ENCODE measurements around the gene CCDC201.

Gene CCDC201, protein sequence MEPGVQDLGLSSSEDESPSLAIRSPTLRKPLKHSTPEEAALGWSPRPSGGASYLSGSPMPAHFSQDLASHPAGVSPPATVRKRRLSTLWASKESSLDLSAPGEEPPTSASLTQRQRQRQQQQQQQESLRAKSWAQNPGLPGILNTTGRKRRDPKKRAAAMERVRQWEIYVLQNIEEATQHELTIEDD

DNA sequence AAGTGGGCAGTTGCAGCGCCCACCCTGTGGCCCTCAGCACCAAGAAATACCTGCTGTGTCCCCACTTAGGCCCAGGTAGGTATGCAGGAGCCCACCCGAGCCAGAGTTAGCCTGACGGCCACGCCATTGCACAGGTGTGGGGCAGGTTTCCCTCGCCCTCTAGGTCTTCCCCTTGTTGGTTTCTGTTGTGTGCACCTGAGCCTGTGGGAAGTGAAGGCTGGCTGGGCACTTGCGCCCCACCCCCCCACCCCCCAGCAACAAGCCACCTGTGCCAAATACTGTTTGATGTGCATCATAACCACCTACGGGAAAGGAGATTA lies at the start of gene CCDC201:
Gene CCDC201, minus strand, starts transcription at position 48 of the 320 bp plus-strand sequence. CDS start 75 bp downstream, outside the sequence.
- TF ChIP-seq, protein P1, sequence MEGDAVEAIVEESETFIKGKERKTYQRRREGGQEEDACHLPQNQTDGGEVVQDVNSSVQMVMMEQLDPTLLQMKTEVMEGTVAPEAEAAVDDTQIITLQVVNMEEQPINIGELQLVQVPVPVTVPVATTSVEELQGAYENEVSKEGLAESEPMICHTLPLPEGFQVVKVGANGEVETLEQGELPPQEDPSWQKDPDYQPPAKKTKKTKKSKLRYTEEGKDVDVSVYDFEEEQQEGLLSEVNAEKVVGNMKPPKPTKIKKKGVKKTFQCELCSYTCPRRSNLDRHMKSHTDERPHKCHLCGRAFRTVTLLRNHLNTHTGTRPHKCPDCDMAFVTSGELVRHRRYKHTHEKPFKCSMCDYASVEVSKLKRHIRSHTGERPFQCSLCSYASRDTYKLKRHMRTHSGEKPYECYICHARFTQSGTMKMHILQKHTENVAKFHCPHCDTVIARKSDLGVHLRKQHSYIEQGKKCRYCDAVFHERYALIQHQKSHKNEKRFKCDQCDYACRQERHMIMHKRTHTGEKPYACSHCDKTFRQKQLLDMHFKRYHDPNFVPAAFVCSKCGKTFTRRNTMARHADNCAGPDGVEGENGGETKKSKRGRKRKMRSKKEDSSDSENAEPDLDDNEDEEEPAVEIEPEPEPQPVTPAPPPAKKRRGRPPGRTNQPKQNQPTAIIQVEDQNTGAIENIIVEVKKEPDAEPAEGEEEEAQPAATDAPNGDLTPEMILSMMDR (IDR thresholded peaks at IDR 0.05; ENCODE audit: low read length, missing control alignments), result no peak
- no peak within 1 kb of the TSS for H3K4me3 ChIP-seq (replicated peaks; ENCODE audit: low read depth, low read length)

DNA sequence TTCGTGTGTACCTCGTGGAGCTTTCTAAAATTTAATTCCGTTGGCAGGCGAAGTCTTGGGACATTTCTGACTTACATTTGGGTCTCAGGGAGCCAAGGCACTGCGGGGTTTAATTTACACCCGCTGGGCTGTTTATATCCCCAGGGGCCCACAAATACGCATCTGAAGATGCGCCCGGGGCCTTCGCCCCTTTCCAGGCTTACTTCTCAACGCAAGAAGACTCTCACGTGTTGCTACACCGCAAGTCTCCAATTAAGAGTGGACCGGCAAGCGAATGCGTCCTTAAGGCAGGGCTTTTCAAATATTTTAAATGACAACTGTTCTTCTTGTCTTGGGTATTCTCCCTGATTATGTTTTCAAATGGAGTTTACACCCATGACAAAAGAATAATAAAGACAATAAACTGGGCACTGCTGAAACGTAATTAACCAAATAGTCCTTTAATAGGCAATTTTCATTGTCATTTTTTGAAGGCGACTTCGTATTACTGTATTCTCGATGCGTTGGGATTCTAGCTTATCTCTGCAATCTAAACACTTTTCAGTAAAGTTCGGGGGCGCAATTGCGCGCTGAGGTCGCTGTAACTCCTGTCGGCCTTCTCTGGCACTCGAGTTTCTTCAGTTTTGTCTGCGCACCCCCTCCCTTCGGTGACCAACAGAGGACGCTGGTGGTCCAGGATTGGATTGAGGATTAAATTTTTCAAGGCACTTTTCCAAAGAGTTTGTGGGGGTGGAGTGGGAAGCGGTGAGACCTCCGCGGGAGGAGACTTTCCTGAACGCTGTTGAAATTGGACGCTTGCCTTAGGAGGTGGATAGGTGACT lies 49.0 kb upstream of the CCDC201 start:
- TF ChIP-seq, protein P1 (IDR thresholded peaks at IDR 0.05; ENCODE audit: low read length, missing control alignments), result peak; percentile 99
- H3K4me3 ChIP-seq (replicated peaks; ENCODE audit: low read depth, low read length), result peak overlapping the region; percentile 45
- peak; percentile 82 for DNase-seq (ENCODE audit: low read depth)

More for the DNA sequence above, at the start of gene CCDC201:
- no peak for DNase-seq (ENCODE audit: low read depth)

DNA sequence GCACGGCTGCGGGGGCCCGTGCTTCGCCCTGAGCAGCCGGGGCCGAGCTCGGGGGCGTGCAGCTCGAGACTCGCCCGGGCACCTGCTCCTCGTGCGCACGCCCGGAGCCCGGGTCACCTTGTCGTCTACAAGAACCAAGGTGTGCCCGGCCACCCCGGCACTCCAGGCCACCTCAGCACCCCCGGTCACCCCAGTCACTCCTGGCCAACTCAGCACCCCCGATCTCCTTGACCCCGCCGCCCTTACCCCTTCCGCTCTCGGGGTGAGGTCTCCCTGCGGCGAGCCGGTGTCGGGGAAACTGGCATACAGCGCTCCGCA lies 48.5 kb upstream of the CCDC201 start:
- DNase-seq (ENCODE audit: low read depth), result no peak
- peak overlapping the region; percentile 45 for H3K4me3 ChIP-seq (replicated peaks; ENCODE audit: low read depth, low read length)
- TF ChIP-seq, protein P1 (IDR thresholded peaks at IDR 0.05; ENCODE audit: low read length, missing control alignments), result no peak

DNA sequence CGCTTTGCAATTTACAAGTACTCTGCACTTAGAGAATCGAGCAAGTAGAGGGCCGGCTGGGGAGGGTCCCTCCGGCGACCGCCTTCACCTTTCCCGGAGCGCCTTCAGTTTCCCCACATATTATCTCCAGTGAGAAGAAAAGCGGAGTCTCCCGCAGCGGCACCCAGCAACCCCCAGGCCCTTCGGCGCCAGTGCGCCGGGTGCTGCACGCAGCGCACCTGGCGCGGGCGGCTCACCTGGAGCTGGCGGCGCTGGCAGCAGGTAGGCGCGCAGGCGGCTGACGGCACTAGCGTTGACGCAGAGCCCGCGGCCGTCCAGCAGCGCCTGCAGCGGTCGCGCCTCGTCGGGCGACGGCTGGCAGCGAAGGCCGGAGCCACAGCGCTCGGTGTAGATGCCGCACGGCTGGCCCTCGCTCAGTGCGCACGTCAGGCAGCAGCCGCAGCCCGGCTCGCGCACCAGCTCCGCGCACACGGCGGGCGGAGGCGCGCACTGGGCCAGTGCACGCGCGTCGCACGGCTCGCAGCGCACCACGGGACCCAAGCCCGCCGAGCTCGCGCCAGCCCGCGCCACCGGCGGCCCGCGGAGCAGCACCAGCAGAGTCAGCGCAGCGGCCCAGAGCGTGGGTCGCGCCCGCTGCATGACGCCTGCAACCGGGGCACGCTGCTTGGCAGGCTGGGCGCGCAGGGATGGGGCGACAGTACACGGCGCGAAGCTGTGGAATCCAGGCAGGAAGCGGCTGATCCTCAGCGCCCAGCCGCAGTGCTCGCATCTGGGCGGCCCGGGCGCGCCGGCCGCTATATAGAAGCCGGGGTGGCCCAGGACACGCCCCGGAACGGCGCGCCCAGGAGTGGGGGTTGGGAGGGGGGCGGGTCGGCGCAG lies 47.9 kb upstream of the CCDC201 start, which contains the start of gene IGFBP3:
Gene IGFBP3, minus strand, starts transcription at position 771 of the 879 bp plus-strand sequence. Its CDS starts 132 bp downstream, at position 639.
- DNase-seq (ENCODE audit: low read depth), result peak; percentile 61
- peak within 1 kb of the TSS; percentile 45 for H3K4me3 ChIP-seq (replicated peaks; ENCODE audit: low read depth, low read length)
- TF ChIP-seq, protein P1 (IDR thresholded peaks at IDR 0.05; ENCODE audit: low read length, missing control alignments), result no peak

DNA sequence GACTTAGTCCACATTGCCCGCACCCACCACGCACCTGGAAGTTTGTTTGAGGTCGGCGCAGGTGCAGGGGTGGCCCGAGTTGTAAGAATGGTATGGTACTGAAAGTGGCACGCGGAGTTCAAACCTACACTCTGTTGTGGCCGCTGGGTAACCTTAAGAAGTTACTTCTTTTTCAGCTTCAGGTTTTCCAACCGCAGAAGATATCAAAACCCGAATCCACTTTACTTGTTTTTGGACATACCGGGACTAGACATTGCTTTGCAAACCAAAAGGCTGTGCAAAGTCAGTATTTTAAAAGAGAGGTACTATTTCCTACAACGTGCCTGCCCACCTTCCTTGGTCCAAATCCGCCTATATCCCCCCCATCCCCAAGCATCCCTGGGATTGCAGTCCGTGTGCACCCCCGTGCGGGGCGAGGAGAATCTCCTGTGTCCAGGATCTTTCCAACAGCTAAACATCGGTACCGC lies 47.1 kb upstream of the CCDC201 start:
- DNase-seq (ENCODE audit: low read depth), result no peak
- TF ChIP-seq, protein P1 (IDR thresholded peaks at IDR 0.05; ENCODE audit: low read length, missing control alignments), result no peak
- H3K4me3 ChIP-seq (replicated peaks; ENCODE audit: low read depth, low read length), result peak overlapping the region; percentile 44

DNA sequence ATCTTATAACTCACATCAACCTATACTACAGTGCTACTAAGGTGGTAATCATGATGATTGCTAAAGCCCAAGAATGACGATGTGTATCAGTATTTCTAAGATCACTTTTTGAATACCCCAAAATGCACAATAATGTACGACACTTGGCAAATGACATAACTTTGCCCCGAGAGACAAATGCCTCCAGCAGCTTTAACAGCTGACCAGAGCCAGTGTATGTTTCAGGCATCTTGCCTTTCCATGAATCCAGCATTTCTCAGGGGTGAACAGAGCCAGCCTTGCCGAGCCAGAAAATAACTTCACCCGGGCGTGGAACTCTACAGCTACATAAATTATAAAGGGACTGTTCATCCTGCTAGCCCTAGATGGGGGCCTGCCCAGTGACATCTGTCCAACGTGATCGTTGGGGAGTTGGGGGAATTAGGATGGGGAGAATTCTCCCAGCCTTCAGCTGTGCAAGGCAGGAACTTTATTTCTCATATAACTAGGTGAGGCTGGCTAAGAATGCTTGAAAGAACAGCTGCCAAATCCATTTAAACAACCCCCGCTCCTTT lies 46.4 kb upstream of the CCDC201 start:
- TF ChIP-seq, protein P1 (IDR thresholded peaks at IDR 0.05; ENCODE audit: low read length, missing control alignments), result no peak
- peak overlapping the region; percentile 5 for H3K4me3 ChIP-seq (replicated peaks; ENCODE audit: low read depth, low read length)

More for the DNA sequence above, 46.4 kb upstream of the CCDC201 start:
- DNase-seq (ENCODE audit: low read depth), result no peak

All from fibroblast of pulmonary artery (primary cell).